H9 (cell line): ENCODE results near the gene PGBD5. TPM values are rescaled to one million over a fixed set of nuclear protein-coding genes. Genes with fewer than 3 reads are reported as not detected.

Source experiments
- DNase-seq: peaks from one replicate; pipeline ENCODE4 v3.0.0-alpha.2; 2017
- H2AFZ ChIP-seq: one replicate; pipeline ENCODE4 v1.6.1; 2013; ENCODE audit warnings: mild to moderate bottlenecking, low read length, control low read depth, moderate library complexity
- H2AK5ac ChIP-seq: 2 replicates; pipeline ENCODE4 v1.6.1; 2013; ENCODE audit warnings: low read length, control low read depth, mixed read lengths; ENCODE audit not compliant: insufficient read length
- H2BK120ac ChIP-seq: one replicate; pipeline ENCODE4 v1.6.1; 2013; ENCODE audit warnings: low read depth, mild to moderate bottlenecking, low read length, control low read depth, inconsistent platforms; ENCODE audit not compliant: poor library complexity, severe bottlenecking
- H2BK12ac ChIP-seq: 2 replicates; pipeline ENCODE4 v1.6.1; 2013; ENCODE audit warnings: low read length, control low read depth, mixed read lengths, low read depth; ENCODE audit not compliant: insufficient read length
- H2BK15ac ChIP-seq: 2 replicates; pipeline ENCODE4 v1.6.1; 2013; ENCODE audit warnings: low read depth, low read length, control low read depth
- H2BK20ac ChIP-seq: one replicate; pipeline ENCODE4 v1.6.1; 2013; ENCODE audit warnings: low read depth, mild to moderate bottlenecking, low read length, control low read depth, inconsistent platforms; ENCODE audit not compliant: poor library complexity, severe bottlenecking
- H2BK5ac ChIP-seq: 2 replicates; pipeline ENCODE4 v1.6.1; 2013; ENCODE audit warnings: low read length, control low read depth, mixed read lengths; ENCODE audit not compliant: insufficient read length
- H3K14ac ChIP-seq: 2 replicates; pipeline ENCODE4 v1.6.1; 2013; ENCODE audit warnings: low read length, control low read depth; ENCODE audit not compliant: insufficient read depth
- H3K18ac ChIP-seq: 2 replicates; pipeline ENCODE4 v1.6.1; 2013; ENCODE audit warnings: low read depth, mild to moderate bottlenecking, mixed read lengths, low read length, control low read depth; ENCODE audit not compliant: insufficient read length
- H3K23ac ChIP-seq: 2 replicates; pipeline ENCODE4 v1.6.1; 2013; ENCODE audit warnings: low read length, control low read depth, mixed read lengths, low read depth; ENCODE audit not compliant: insufficient read length
- H3K23me2 ChIP-seq: 2 replicates; pipeline ENCODE4 v1.6.1; 2013; ENCODE audit warnings: low read depth, mild to moderate bottlenecking, mixed read lengths, low read length, control low read depth; ENCODE audit not compliant: insufficient read length, poor library complexity, severe bottlenecking
- H3K27ac ChIP-seq: 2 replicates; pipeline ENCODE4 v1.5.1; 2013; ENCODE audit warnings: low read length, control low read depth, mixed read lengths, low read depth; ENCODE audit not compliant: insufficient read length
- H3K27me3 ChIP-seq: 2 replicates; pipeline ENCODE4 v1.6.1; 2013; ENCODE audit warnings: low read length, control low read depth, inconsistent platforms; ENCODE audit not compliant: insufficient read depth
- H3K4ac ChIP-seq: 2 replicates; pipeline ENCODE4 v1.6.1; 2013; ENCODE audit warnings: low read depth, mild to moderate bottlenecking, control low read depth, inconsistent platforms, low read length, moderate library complexity
- H3K4me1 ChIP-seq: 2 replicates; pipeline ENCODE4 v1.6.1; 2013; ENCODE audit warnings: low read length, control low read depth, inconsistent platforms; ENCODE audit not compliant: insufficient read depth
- H3K4me2 ChIP-seq: 2 replicates; pipeline ENCODE4 v1.6.1; 2013; ENCODE audit warnings: low read length, control low read depth, mixed read lengths; ENCODE audit not compliant: insufficient read length, insufficient read depth
- H3K56ac ChIP-seq: 2 replicates; pipeline ENCODE4 v1.6.1; 2013; ENCODE audit warnings: low read depth, mild to moderate bottlenecking, mixed read lengths, low read length, control low read depth; ENCODE audit not compliant: insufficient read length
- H3K79me1 ChIP-seq: 2 replicates; pipeline ENCODE4 v1.6.1; 2013; ENCODE audit warnings: low read depth, mild to moderate bottlenecking, moderate library complexity, low read length, control low read depth, inconsistent platforms; ENCODE audit not compliant: insufficient read depth, poor library complexity, severe bottlenecking
- H3K79me2 ChIP-seq: 2 replicates; pipeline ENCODE4 v1.6.1; 2013; ENCODE audit warnings: low read length, control low read depth, inconsistent platforms; ENCODE audit not compliant: insufficient read depth
- H3K9ac ChIP-seq: 2 replicates; pipeline ENCODE4 v1.6.1; 2013; ENCODE audit warnings: low read length, control low read depth, mixed read lengths; ENCODE audit not compliant: insufficient read length; ENCODE audit errors: extremely low read depth
- H3K9me3 ChIP-seq: one replicate; pipeline ENCODE4 v1.6.1; 2013; ENCODE audit warnings: low read depth, low read length, inconsistent platforms; ENCODE audit not compliant: control insufficient read depth
- H3T11ph ChIP-seq: one replicate; pipeline ENCODE4 v1.6.1; 2013; ENCODE audit warnings: mild to moderate bottlenecking, low read length, control low read depth, inconsistent platforms
- H4K20me1 ChIP-seq: one replicate; pipeline ENCODE4 v1.6.1; 2013; ENCODE audit not compliant: control insufficient read depth, insufficient read length, insufficient read depth
- H4K5ac ChIP-seq: 2 replicates; pipeline ENCODE4 v1.6.1; 2013; ENCODE audit warnings: low read depth, mild to moderate bottlenecking, mixed read lengths, low read length, control low read depth; ENCODE audit not compliant: insufficient read length
- H4K8ac ChIP-seq: replicated peaks from 2 replicates; pipeline ENCODE4 v1.6.1; 2013; ENCODE audit warnings: low read length, control low read depth, mixed read lengths, low read depth; ENCODE audit not compliant: insufficient read length
- H4K91ac ChIP-seq: 2 replicates; pipeline ENCODE4 v1.6.1; 2013; ENCODE audit warnings: low read depth, mild to moderate bottlenecking, moderate library complexity, mixed read lengths, low read length, control low read depth; ENCODE audit not compliant: insufficient read length
- H3K27ac Mint-ChIP-seq, 3 experiments: 2 replicates in 2 of 3; 3 replicates in 1 of 3; pipeline ENCODE4 v1.8.0; 2020 to 2021; ENCODE audit warnings: mixed read lengths in 3 of 3, mild to moderate bottlenecking in 1 of 3, moderate library complexity in 1 of 3
- H3K27me3 Mint-ChIP-seq: 2 replicates; pipeline ENCODE4 v1.8.0; 2021; ENCODE audit warnings: low read depth, mild to moderate bottlenecking, moderate library complexity, mixed read lengths
- H3K36me3 Mint-ChIP-seq, 3 experiments: 2 replicates in 2 of 3; 3 replicates in 1 of 3; pipeline ENCODE4 v1.8.0; 2020 to 2021; ENCODE audit warnings: low read depth in 3 of 3, mixed read lengths in 3 of 3; ENCODE audit not compliant: insufficient read depth in 1 of 3
- H3K4me1 Mint-ChIP-seq, 2 experiments: 2 replicates each; pipeline ENCODE4 v1.8.0; 2020; ENCODE audit warnings: mixed read lengths in 2 of 2
- H3K4me3 Mint-ChIP-seq, 2 experiments: 2 replicates in 1 of 2; 3 replicates in 1 of 2; pipeline ENCODE4 v1.8.0; 2020 to 2021; ENCODE audit warnings: mild to moderate bottlenecking in 2 of 2, mixed read lengths in 2 of 2, moderate library complexity in 1 of 2
- H3K9me3 Mint-ChIP-seq, 2 experiments: 2 replicates in 1 of 2; 3 replicates in 1 of 2; pipeline ENCODE4 v1.8.0; 2020; ENCODE audit warnings: mild to moderate bottlenecking in 2 of 2, mixed read lengths in 2 of 2, moderate library complexity in 1 of 2
- CTCF ChIP-seq: fragments of 200-600 bp; sonication (generic); conservative IDR thresholded peaks from 3 replicates; pipeline ENCODE4 v1.8.0; 2021; ENCODE audit warnings: antibody characterized with exemption, mild to moderate bottlenecking
- WGBS: extraction: QIAGEN DNeasy Blood & Tissue Kit; methylation state at CpG from one replicate; pipeline ENCODE4 v1.1.7; 2013; ENCODE audit warnings: missing lambda C conversion rate, low lambda C conversion rate, mixed read lengths; ENCODE audit not compliant: insufficient read length; ENCODE audit errors: extremely low coverage; 5-methylcytosine and 5-hydroxymethylcytosine counted together
- total RNA-seq: library from RNA; stranded (reverse); gene quantifications from 2 replicates; pipeline ENCODE4 v1.2.1, GENCODE V29; 2021

The PGBD5 gene
- total RNA-seq, 1 experiment from 2014 or later: 19.1 TPM

GRCh38 chr1:230376296-230376695 lies 49.8 kb downstream of the PGBD5 start:
- H3K4me2 ChIP-seq: no peak overlapping the region
- H3T11ph ChIP-seq: no peak overlapping the region
- no peak overlapping the region for H3K23ac ChIP-seq
- H2BK20ac ChIP-seq: no peak overlapping the region
- DNase-seq: no peak
- no peak overlapping the region for H2AK5ac ChIP-seq
- peaks cover 10 to 11% of the 10 kb centered on the region in 2 experiments for H3K9me3 Mint-ChIP-seq
- no peak for TF ChIP-seq CTCF
- H3K9me3 ChIP-seq: peaks cover 9% of the 10 kb centered on the region
- H3K56ac ChIP-seq: no peak overlapping the region
- no CpG with 5 or more reads among the region's 4 CpGs for WGBS
- H3K14ac ChIP-seq: no peak overlapping the region
- no peaks in the 10 kb centered on the region for H3K79me1 ChIP-seq
- H3K4me1 Mint-ChIP-seq: peaks cover 6 to 25% of the 10 kb centered on the region in 2 experiments
- no peak overlapping the region for H2BK15ac ChIP-seq
- peaks cover 2% of the 10 kb centered on the region; the same call in 1 of the 2 replicates for H3K27me3 Mint-ChIP-seq
- H4K91ac ChIP-seq: no peak overlapping the region
- H2BK12ac ChIP-seq: no peak overlapping the region
- no peak overlapping the region for H2BK5ac ChIP-seq
- no peak overlapping the region for H3K4ac ChIP-seq
- H3K9ac ChIP-seq: no peak overlapping the region
- no peaks in the 10 kb centered on the region for H3K23me2 ChIP-seq
- no peak overlapping the region for H2BK120ac ChIP-seq
- H3K18ac ChIP-seq: no peak overlapping the region
- no peak overlapping the region for H2AFZ ChIP-seq
- H3K36me3 Mint-ChIP-seq: peaks cover 12 to 19% (median 13%) of the 10 kb centered on the region in 3 experiments
- peaks cover 3% of the 10 kb centered on the region; the same call in 1 of the 2 replicates for H3K4me1 ChIP-seq
- no peak overlapping the region for H4K5ac ChIP-seq
- H3K27ac ChIP-seq: no peak overlapping the region
- H4K20me1 ChIP-seq: no peaks in the 10 kb centered on the region
- H3K79me2 ChIP-seq: no peaks in the 10 kb centered on the region
- H4K8ac ChIP-seq: no peak overlapping the region
- no peak overlapping the region for H3K27ac Mint-ChIP-seq
- no peak overlapping the region for H3K4me3 Mint-ChIP-seq
- no peaks in the 10 kb centered on the region for H3K27me3 ChIP-seq
